NB4 (cell line): ENCODE results near the gene UBR2.

ENCODE experiments used
- CTCF ChIP-seq: IDR thresholded peaks from one replicate; pipeline ENCODE4 v1.5.1; 2012; ENCODE audit warnings: low read depth, low read length
- POLR2A ChIP-seq: IDR thresholded peaks from 2 replicates; pipeline ENCODE4 v1.6.1; 2011; ENCODE audit warnings: mild to moderate bottlenecking; ENCODE audit not compliant: insufficient read length; ENCODE audit errors: extremely low read depth

- no peak for TF ChIP-seq CTCF
- no peak for TF ChIP-seq POLR2A
Observed at GRCh38 chr6:42530751-42531150, 33.1 kb upstream of the UBR2 start.
